ENCODE measurements around the gene ANGPTL2.

ANGPTL2 gene

GRCh38 chr9:127129073-127129717 lies 6.8 kb upstream of the ANGPTL2 start:
- no peak overlapping the region for H3K27ac ChIP-seq (ENCODE audit: low read length)
- H3K4me1 ChIP-seq (ENCODE audit: low read length): no peaks in the 10 kb centered on the region
- no peak overlapping the region for H2AFZ ChIP-seq (ENCODE audit: low read depth, low read length)
- TF ChIP-seq CTCF (IDR thresholded peaks at IDR 0.05; ENCODE audit: low read depth, low read length): no peak
- TF ChIP-seq EZH2phosphoT487 (IDR thresholded peaks at IDR 0.05; ENCODE audit: low read depth): no peak
- no peaks in the 10 kb centered on the region for H3K79me2 ChIP-seq (ENCODE audit: low read length)
- H3K9ac ChIP-seq (ENCODE audit: low read length): no peak overlapping the region
- H3K9me3 ChIP-seq (ENCODE audit: insufficient read depth, low read length): no peaks in the 10 kb centered on the region
- H4K20me1 ChIP-seq (ENCODE audit: insufficient read depth, low read length): no peaks in the 10 kb centered on the region
- H3K36me3 ChIP-seq (replicated peaks; ENCODE audit: low read depth, low read length): no peaks in the 10 kb centered on the region
- peaks cover 13% of the 10 kb centered on the region; the same call in 1 of the 2 replicates for H3K27me3 ChIP-seq (ENCODE audit: low read depth, low read length)
- no peak overlapping the region for H3K4me3 ChIP-seq (ENCODE audit: low read length)
- H3K4me2 ChIP-seq (ENCODE audit: low read length): no peak overlapping the region

GRCh38 chr9:127128341-127129072 lies 6.1 kb upstream of the ANGPTL2 start:
- Histone ChIP-seq H3K4me2 (ENCODE audit: low read length) (no peak overlapping the region), H3K27ac (ENCODE audit: low read length) (no peak overlapping the region), H3K9ac (ENCODE audit: low read length) (no peak overlapping the region)

GRCh38 chr9:127126971-127127370 lies 4.5 kb upstream of the ANGPTL2 start:
- Histone ChIP-seq H3K4me1 (ENCODE audit: low read length) (peaks cover 10% of the 10 kb centered on the region; the same call in 1 of the 2 replicates), H2AFZ (ENCODE audit: low read depth, low read length) (no peak overlapping the region), H3K79me2 (ENCODE audit: low read length) (no peaks in the 10 kb centered on the region), H4K20me1 (ENCODE audit: insufficient read depth, low read length) (no peaks in the 10 kb centered on the region), H3K27me3 (ENCODE audit: low read depth, low read length) (peaks cover 22% of the 10 kb centered on the region), H3K27ac (ENCODE audit: low read length) (no peak overlapping the region), H3K36me3 (replicated peaks; ENCODE audit: low read depth, low read length) (no peaks in the 10 kb centered on the region), H3K4me3 (ENCODE audit: low read length) (no peak overlapping the region), H3K9ac (ENCODE audit: low read length) (no peak overlapping the region), H3K9me3 (ENCODE audit: insufficient read depth, low read length) (no peaks in the 10 kb centered on the region), H3K4me2 (ENCODE audit: low read length) (no peak overlapping the region)
- TF ChIP-seq CTCF (IDR thresholded peaks at IDR 0.05; ENCODE audit: low read depth, low read length): no peak
- TF ChIP-seq EZH2phosphoT487 (IDR thresholded peaks at IDR 0.05; ENCODE audit: low read depth): no peak

More at GRCh38 chr9:127128341-127129072, 6.1 kb upstream of the ANGPTL2 start:
- TF ChIP-seq CTCF (IDR thresholded peaks at IDR 0.05; ENCODE audit: low read depth, low read length) (no peak), EZH2phosphoT487 (IDR thresholded peaks at IDR 0.05; ENCODE audit: low read depth) (no peak)
- H3K4me1 ChIP-seq (ENCODE audit: low read length): no peaks in the 10 kb centered on the region
- peaks cover 14% of the 10 kb centered on the region for H3K27me3 ChIP-seq (ENCODE audit: low read depth, low read length)
- H3K79me2 ChIP-seq (ENCODE audit: low read length): no peaks in the 10 kb centered on the region
- no peaks in the 10 kb centered on the region for H3K36me3 ChIP-seq (replicated peaks; ENCODE audit: low read depth, low read length)
- no peak overlapping the region for H2AFZ ChIP-seq (ENCODE audit: low read depth, low read length)
- H4K20me1 ChIP-seq (ENCODE audit: insufficient read depth, low read length): no peaks in the 10 kb centered on the region
- no peaks in the 10 kb centered on the region for H3K9me3 ChIP-seq (ENCODE audit: insufficient read depth, low read length)
- no peak overlapping the region for H3K4me3 ChIP-seq (ENCODE audit: low read length)

- Histone ChIP-seq H3K4me1 (ENCODE audit: low read length) (peaks cover 10% of the 10 kb centered on the region; the same call in 1 of the 2 replicates), H2AFZ (ENCODE audit: low read depth, low read length) (no peak overlapping the region), H3K9me3 (ENCODE audit: insufficient read depth, low read length) (no peaks in the 10 kb centered on the region), H3K36me3 (replicated peaks; ENCODE audit: low read depth, low read length) (no peaks in the 10 kb centered on the region), H3K9ac (ENCODE audit: low read length) (no peak overlapping the region), H3K27ac (ENCODE audit: low read length) (no peak overlapping the region), H3K4me3 (ENCODE audit: low read length) (no peak overlapping the region), H4K20me1 (ENCODE audit: insufficient read depth, low read length) (no peaks in the 10 kb centered on the region), H3K4me2 (ENCODE audit: low read length) (no peak overlapping the region), H3K27me3 (ENCODE audit: low read depth, low read length) (peaks cover 22% of the 10 kb centered on the region), H3K79me2 (ENCODE audit: low read length) (no peaks in the 10 kb centered on the region)
- TF ChIP-seq EZH2phosphoT487 (IDR thresholded peaks at IDR 0.05; ENCODE audit: low read depth) (no peak), CTCF (IDR thresholded peaks at IDR 0.05; ENCODE audit: low read depth, low read length) (no peak)
These were observed 2.4 kb upstream of the ANGPTL2 start for GRCh38 chr9:127124792-127125191.
